HT-29 (cell line): ENCODE results near the gene ADD3. TPM values are rescaled to one million over a fixed set of nuclear protein-coding genes. Genes with fewer than 3 reads are reported as not detected.

Experiments used
- DNase-seq: peaks from one replicate; pipeline ENCODE4 v3.0.0-alpha.2; 2015; ENCODE audit warnings: low spot score
- small RNA-seq: library from RNA; depleted of rRNA; stranded (forward); fragments of <200 nt; gene quantifications from one replicate; pipeline ENCODE3, GENCODE V24; 2014
- total RNA-seq: library from RNA; depleted of rRNA; stranded (reverse); fragments of >200 nt; shearing (Covaris generic); gene quantifications from 2 replicates; pipeline ENCODE4 v1.2.3, GENCODE V29; 2014; rRNA removed

The ADD3 gene
- total RNA-seq, 1 experiment from 2014 or later = 73.6 TPM

- DNase-seq = no peak
Observed at GRCh38 chr10:110174201-110174600, 166.4 kb downstream of the ADD3 start.

GRCh38 chr10:110174816-110175215, 167.0 kb downstream of the ADD3 start:
- DNase-seq = no peak

GRCh38 chr10:110175406-110175805, 167.6 kb downstream of the ADD3 start:
- DNase-seq = no peak

- no peak for DNase-seq
Observed at GRCh38 chr10:110176141-110177030, 168.6 kb downstream of the ADD3 start.

- DNase-seq = no peak
Observed at GRCh38 chr10:110179220-110179619, 171.4 kb downstream of the ADD3 start.

GRCh38 chr10:110181451-110181850, 173.7 kb downstream of the ADD3 start:
- DNase-seq = no peak

- DNase-seq = no peak
Observed at GRCh38 chr10:110181911-110182310, 174.1 kb downstream of the ADD3 start.

GRCh38 chr10:110184398-110184797, 176.6 kb downstream of the ADD3 start:
- DNase-seq = no peak

Small RNA genes within 50 kb of the gene (small RNA-seq; reads per million reads assigned to genes)
- gene SNRPGP12 = not detected

Other genes starting within 250 kb of the ADD3 start
- 192 and 240 TPM in 2 replicates for gene XPNPEP1, start 84.5 kb upstream of the ADD3 start, total RNA-seq
- gene MXI1, start 199.6 kb downstream of the ADD3 start, total RNA-seq = 18.1 and 19.8 TPM in 2 replicates